ENCODE results near the gene RELCH.

RELCH gene

GRCh38 chr18:62325806-62326645 lies 139.0 kb downstream of the RELCH start:
- DNase-seq (ENCODE audit: extremely low read depth, insufficient read length): peak; percentile 37
- no peaks in the 10 kb centered on the region; the same call in 1 of the 2 replicates for H3K27me3 ChIP-seq (replicated peaks; ENCODE audit: control insufficient read depth, insufficient read depth, low read length)
- TF ChIP-seq, protein P1, sequence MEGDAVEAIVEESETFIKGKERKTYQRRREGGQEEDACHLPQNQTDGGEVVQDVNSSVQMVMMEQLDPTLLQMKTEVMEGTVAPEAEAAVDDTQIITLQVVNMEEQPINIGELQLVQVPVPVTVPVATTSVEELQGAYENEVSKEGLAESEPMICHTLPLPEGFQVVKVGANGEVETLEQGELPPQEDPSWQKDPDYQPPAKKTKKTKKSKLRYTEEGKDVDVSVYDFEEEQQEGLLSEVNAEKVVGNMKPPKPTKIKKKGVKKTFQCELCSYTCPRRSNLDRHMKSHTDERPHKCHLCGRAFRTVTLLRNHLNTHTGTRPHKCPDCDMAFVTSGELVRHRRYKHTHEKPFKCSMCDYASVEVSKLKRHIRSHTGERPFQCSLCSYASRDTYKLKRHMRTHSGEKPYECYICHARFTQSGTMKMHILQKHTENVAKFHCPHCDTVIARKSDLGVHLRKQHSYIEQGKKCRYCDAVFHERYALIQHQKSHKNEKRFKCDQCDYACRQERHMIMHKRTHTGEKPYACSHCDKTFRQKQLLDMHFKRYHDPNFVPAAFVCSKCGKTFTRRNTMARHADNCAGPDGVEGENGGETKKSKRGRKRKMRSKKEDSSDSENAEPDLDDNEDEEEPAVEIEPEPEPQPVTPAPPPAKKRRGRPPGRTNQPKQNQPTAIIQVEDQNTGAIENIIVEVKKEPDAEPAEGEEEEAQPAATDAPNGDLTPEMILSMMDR (IDR thresholded peaks at IDR 0.05; ENCODE audit: insufficient read depth, low read length, poor library complexity, severe bottlenecking): no peak
- H3K4me3 ChIP-seq (replicated peaks; ENCODE audit: low read depth, low read length): peak overlapping the region; percentile 67
- no peaks in the 10 kb centered on the region for H3K36me3 ChIP-seq (ENCODE audit: control insufficient read depth, insufficient read depth, low read length)

GRCh38 chr18:62326646-62327348 lies 139.7 kb downstream of the RELCH start:
- Histone ChIP-seq H3K27me3 (replicated peaks; ENCODE audit: control insufficient read depth, insufficient read depth, low read length) (no peaks in the 10 kb centered on the region; the same call in 1 of the 2 replicates), H3K36me3 (ENCODE audit: control insufficient read depth, insufficient read depth, low read length) (no peaks in the 10 kb centered on the region), H3K4me3 (replicated peaks; ENCODE audit: low read depth, low read length) (no peak overlapping the region; the same call in 1 of the 2 replicates)
- no peak for DNase-seq (ENCODE audit: extremely low read depth, insufficient read length)
- TF ChIP-seq, protein P1 (IDR thresholded peaks at IDR 0.05; ENCODE audit: insufficient read depth, low read length, poor library complexity, severe bottlenecking): no peak

- no peak overlapping the region for H3K4me3 ChIP-seq (replicated peaks; ENCODE audit: low read depth, low read length)
- H3K36me3 ChIP-seq (ENCODE audit: control insufficient read depth, insufficient read depth, low read length): no peaks in the 10 kb centered on the region
- no peaks in the 10 kb centered on the region; the same call in 1 of the 2 replicates for H3K27me3 ChIP-seq (replicated peaks; ENCODE audit: control insufficient read depth, insufficient read depth, low read length)
- TF ChIP-seq, protein P1 (IDR thresholded peaks at IDR 0.05; ENCODE audit: insufficient read depth, low read length, poor library complexity, severe bottlenecking): no peak
- DNase-seq (ENCODE audit: extremely low read depth, insufficient read length): no peak
These were observed 140.9 kb downstream of the RELCH start for GRCh38 chr18:62327977-62328376.

DNA sequence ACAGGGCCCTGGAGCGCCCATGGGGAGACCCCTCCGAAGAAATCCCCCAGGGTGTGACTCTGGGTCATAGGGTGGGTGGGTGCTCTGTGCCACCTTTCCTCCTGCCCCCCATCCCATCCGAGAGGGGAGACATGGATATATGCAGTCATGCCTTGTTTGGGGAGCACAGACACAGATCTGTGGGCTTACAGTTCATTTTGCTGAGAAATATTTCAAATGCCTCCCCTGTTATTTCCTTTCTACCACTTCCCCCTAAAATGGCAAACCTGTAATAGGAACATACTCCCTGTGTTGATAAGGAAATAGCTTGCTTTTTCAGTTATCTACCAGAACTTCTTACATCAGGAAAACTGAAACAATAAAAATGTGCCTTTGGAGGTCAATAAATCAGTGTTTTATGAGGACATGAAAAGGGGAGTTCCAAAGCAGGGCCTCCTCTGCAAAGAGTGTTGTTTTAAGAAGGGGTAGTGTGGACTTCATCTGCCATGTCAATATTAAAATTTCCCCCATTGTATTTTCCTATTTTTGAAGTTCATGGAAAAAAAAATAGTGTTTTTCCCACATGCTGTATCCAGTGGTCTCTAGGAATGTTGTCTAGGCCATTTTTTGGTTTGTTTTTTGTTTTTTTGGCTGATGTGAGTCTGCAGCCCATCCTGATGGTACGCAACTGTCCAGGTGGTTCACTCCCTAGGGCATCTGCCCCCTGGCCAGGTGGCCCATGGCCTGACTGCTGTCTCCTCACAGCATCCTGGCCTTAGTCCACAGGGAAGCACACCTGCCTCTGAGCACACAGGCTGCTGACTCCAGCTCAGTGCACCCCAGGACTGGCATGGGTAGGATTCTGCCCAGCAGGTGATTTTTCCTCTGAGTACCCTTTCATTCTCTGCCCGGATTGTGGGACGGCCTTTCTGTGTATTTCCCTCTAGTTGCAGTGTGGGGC lies 141.8 kb downstream of the RELCH start:
- Histone ChIP-seq H3K4me3 (replicated peaks; ENCODE audit: low read depth, low read length) (no peak overlapping the region), H3K36me3 (ENCODE audit: control insufficient read depth, insufficient read depth, low read length) (no peaks in the 10 kb centered on the region), H3K27me3 (replicated peaks; ENCODE audit: control insufficient read depth, insufficient read depth, low read length) (no peaks in the 10 kb centered on the region; the same call in 1 of the 2 replicates)
- DNase-seq (ENCODE audit: extremely low read depth, insufficient read length): no peak
- TF ChIP-seq, protein P1 (IDR thresholded peaks at IDR 0.05; ENCODE audit: insufficient read depth, low read length, poor library complexity, severe bottlenecking): no peak

- Histone ChIP-seq H3K4me3 (replicated peaks; ENCODE audit: low read depth, low read length) (no peak overlapping the region), H3K36me3 (ENCODE audit: control insufficient read depth, insufficient read depth, low read length) (no peaks in the 10 kb centered on the region), H3K27me3 (replicated peaks; ENCODE audit: control insufficient read depth, insufficient read depth, low read length) (no peaks in the 10 kb centered on the region)
- TF ChIP-seq, protein P1 (IDR thresholded peaks at IDR 0.05; ENCODE audit: insufficient read depth, low read length, poor library complexity, severe bottlenecking): no peak
- no peak for DNase-seq (ENCODE audit: extremely low read depth, insufficient read length)
These were observed 142.8 kb downstream of the RELCH start for GRCh38 chr18:62329691-62330454.
